HAP-1 (cell line): Measurements from ENCODE around the gene MAGED1.

Experiments
- DNase-seq, 2 experiments: peaks; one replicate each; pipeline ENCODE4 v3.0.0-alpha.2; 2016 to 2020; ENCODE audit warnings: low spot score in 2 of 2
- H3K27me3 ChIP-seq: fragments of 250-450 bp; sonication (Bioruptor Pico); 2 replicates; pipeline ENCODE4 v1.5.1; 2020; ENCODE audit warnings: low read depth, mild to moderate bottlenecking, moderate library complexity
- H3K36me3 ChIP-seq: fragments of 250-450 bp; sonication (Bioruptor Pico); replicated peaks from 2 replicates; pipeline ENCODE4 v1.5.1; 2020; ENCODE audit warnings: mild to moderate bottlenecking
- H3K4me1 ChIP-seq: fragments of 250-450 bp; sonication (Bioruptor Pico); 2 replicates; pipeline ENCODE4 v1.5.1; 2020; ENCODE audit warnings: mild to moderate bottlenecking
- H3K4me3 ChIP-seq: fragments of 250-450 bp; sonication (Bioruptor Pico); 2 replicates; pipeline ENCODE4 v1.5.1; 2020; ENCODE audit warnings: mild to moderate bottlenecking, moderate library complexity
- H3K9me3 ChIP-seq: fragments of 250-450 bp; sonication (Bioruptor Pico); 2 replicates; pipeline ENCODE4 v1.5.1; 2020; ENCODE audit warnings: mild to moderate bottlenecking, moderate library complexity
- in situ Hi-C: fragments of 300-500 bp; cut with MboI; formaldehyde crosslinking; loops from 3 replicates; pipeline ENCODE4 v1.14.3; 2020; ENCODE audit warnings: low sequenced_read_pairs, inconsistent platforms, mixed read lengths

Gene MAGED1, protein sequence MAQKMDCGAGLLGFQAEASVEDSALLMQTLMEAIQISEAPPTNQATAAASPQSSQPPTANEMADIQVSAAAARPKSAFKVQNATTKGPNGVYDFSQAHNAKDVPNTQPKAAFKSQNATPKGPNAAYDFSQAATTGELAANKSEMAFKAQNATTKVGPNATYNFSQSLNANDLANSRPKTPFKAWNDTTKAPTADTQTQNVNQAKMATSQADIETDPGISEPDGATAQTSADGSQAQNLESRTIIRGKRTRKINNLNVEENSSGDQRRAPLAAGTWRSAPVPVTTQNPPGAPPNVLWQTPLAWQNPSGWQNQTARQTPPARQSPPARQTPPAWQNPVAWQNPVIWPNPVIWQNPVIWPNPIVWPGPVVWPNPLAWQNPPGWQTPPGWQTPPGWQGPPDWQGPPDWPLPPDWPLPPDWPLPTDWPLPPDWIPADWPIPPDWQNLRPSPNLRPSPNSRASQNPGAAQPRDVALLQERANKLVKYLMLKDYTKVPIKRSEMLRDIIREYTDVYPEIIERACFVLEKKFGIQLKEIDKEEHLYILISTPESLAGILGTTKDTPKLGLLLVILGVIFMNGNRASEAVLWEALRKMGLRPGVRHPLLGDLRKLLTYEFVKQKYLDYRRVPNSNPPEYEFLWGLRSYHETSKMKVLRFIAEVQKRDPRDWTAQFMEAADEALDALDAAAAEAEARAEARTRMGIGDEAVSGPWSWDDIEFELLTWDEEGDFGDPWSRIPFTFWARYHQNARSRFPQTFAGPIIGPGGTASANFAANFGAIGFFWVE

DNA sequence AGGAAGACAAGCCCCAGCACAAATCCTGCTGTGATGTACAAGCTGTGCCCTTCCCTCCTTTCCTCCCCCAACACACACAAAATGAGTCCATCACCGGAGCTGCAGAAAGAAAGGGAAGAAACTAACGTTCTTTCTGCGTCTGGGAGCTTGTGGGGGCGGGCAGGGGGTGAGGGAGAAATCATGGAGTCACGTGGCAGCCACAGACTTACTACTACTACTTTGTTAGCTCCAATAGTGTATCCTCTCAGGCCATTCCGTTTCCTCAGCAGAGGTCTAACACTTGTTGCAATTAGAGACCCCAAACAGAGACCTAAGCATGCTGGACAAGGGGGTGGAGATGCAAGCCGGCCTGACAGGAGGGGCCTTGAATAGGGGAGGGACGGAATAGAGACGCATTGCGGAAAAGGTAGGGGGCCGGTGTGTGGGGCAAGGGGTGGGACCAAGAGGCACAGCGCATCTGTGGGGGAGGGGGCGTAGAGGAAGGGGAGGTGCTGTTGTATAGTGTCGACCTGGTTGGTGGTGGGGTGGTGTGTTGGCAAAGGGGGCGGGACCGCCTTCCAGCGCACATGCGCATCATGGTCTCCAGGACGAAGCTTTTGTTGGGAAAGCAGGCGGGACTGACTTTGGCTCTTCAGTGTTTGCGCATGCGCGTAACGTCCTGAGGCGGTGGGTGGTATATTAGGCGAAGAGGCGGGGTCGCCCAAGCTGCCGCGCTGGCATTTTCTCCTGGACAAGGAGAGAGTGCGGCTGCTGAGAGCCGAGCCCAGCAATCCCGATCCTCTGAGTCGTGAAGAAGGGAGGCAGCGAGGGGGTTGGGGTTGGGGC, at the start of gene MAGED1:
Gene MAGED1, plus strand, starts transcription at position 703 of the 825 bp plus-strand sequence. CDS start 682 bp downstream, outside the sequence.
- Histone ChIP-seq H3K36me3 (peaks cover 35% of the 10 kb centered on the region), H3K9me3 (no peaks in the 10 kb centered on the region), H3K4me3 (peak within 1 kb of the TSS; percentile 68), H3K4me1 (0 out of 2 replicates have a peak, but pooled peaks cover 8% of the 10 kb centered on the region), H3K27me3 (no peaks in the 10 kb centered on the region)
- DNase-seq = peak; percentile 95 to 99
- in situ Hi-C loops = no loop called here

- Histone ChIP-seq H3K4me1 (peaks cover 12% of the 10 kb centered on the region), H3K9me3 (no peaks in the 10 kb centered on the region), H3K4me3 (no peak overlapping the region), H3K27me3 (no peaks in the 10 kb centered on the region), H3K36me3 (no peaks in the 10 kb centered on the region)
- no peak for DNase-seq
- in situ Hi-C loops = no loop called here
Measured at GRCh38 chrX:51847463-51847862, 46.0 kb upstream of the MAGED1 start.

DNA sequence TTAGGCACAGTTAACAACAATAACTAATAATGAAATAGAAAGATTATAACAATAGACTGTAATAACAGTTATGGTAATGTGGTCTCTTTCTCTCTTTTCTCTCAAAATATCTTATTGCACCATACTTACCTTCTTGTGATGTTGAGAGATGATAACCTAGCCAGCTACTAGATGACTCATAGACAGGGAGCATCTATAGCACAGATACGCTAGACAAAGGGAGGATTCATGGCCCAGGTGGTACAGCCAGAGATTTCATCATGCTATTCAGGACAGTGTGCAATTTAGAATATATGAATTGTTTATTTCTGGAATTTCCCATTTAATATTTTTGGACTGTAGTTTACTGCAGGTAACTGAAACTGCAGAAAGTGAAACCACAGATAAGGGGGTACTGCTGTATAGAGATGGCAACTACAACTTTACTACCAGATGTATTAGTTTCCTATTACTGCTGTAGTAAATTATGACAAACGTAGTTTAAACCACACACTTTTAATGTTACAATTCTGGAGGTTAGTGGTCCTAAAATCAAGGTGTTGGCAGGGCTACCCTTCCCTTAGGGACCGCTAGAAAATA, 41.8 kb upstream of the MAGED1 start:
- H3K27me3 ChIP-seq = no peaks in the 10 kb centered on the region
- H3K36me3 ChIP-seq = no peaks in the 10 kb centered on the region
- H3K4me3 ChIP-seq = no peak overlapping the region
- no peak for DNase-seq
- H3K9me3 ChIP-seq = no peaks in the 10 kb centered on the region
- peaks cover 32% of the 10 kb centered on the region for H3K4me1 ChIP-seq
- in situ Hi-C loops = loop anchor here (25.0 kb wide), 2 partner anchors 214 to 364 kb away; partner anchors contain the start of gene NUDT11

DNA sequence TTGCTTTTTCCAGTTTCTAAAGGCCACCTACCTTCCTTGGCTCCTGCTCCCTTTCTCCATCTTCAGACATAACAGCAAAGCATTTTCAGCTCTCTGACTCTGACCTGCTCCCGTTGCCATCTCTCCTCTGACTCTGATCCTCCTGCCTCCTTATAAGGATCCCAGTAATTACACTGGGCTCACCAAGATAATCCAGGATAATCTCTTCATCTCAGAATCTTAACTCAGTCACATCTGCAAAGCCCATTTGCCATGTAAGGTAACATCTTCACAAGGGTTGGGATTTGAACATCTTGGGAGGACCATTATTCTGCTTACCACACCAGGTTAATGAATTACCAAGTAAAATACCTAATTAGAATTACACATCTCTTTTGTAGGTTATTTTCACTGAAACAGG, 41.3 kb upstream of the MAGED1 start:
- in situ Hi-C loops = loop anchor here (25.0 kb wide), 2 partner anchors 215 to 365 kb away; partner anchors contain the start of gene NUDT11
- no peaks in the 10 kb centered on the region for H3K27me3 ChIP-seq

GRCh38 chrX:51852621-51853020, 40.8 kb upstream of the MAGED1 start:
- DNase-seq = peak; percentile 68 to 96
- Histone ChIP-seq H3K27me3 (no peaks in the 10 kb centered on the region), H3K4me3 (no peak overlapping the region), H3K4me1 (peaks cover 32% of the 10 kb centered on the region), H3K9me3 (no peaks in the 10 kb centered on the region), H3K36me3 (no peaks in the 10 kb centered on the region)
- in situ Hi-C loops = loop anchor here (25.0 kb wide), 2 partner anchors 215 to 365 kb away; partner anchors contain the start of gene NUDT11

More for the DNA sequence above, 41.3 kb upstream of the MAGED1 start:
- Histone ChIP-seq H3K36me3 (no peaks in the 10 kb centered on the region), H3K4me3 (no peak overlapping the region), H3K9me3 (no peaks in the 10 kb centered on the region), H3K4me1 (peaks cover 32% of the 10 kb centered on the region)
- DNase-seq = peak; percentile 44 to 77

DNA sequence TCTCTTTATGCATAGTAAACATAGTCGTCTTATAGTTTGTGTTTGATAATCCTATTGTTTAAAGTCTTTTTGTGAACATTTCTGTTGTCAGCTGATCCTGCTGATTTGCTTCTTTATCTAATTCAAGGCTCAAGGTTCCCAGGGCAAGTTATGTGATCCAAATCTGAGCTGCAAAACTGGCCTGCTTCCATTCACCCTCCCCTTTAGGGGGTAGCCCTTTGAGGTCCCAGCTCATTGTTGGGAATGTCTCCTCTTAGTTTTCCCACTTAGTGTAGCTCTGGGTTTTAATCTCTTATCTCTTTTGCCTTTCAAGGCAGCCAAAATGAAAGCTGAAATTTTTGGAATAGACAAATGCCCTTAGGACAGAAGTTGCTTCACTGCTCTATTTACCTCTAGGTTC, 40.2 kb upstream of the MAGED1 start:
- Histone ChIP-seq H3K27me3 (no peaks in the 10 kb centered on the region), H3K9me3 (no peaks in the 10 kb centered on the region), H3K36me3 (no peaks in the 10 kb centered on the region), H3K4me1 (peaks cover 32% of the 10 kb centered on the region), H3K4me3 (no peak overlapping the region)
- DNase-seq = peak; percentile 51 to 58
- in situ Hi-C loops = loop anchor here (25.0 kb wide), 2 partner anchors 216 to 366 kb away; partner anchors contain the start of gene NUDT11

- in situ Hi-C loops = loop anchor here (25.0 kb wide), 2 partner anchors 218 to 368 kb away; partner anchors contain the start of gene NUDT11
- H3K36me3 ChIP-seq = no peaks in the 10 kb centered on the region
- DNase-seq = no peak
- peaks cover 32% of the 10 kb centered on the region for H3K4me1 ChIP-seq
- no peak overlapping the region for H3K4me3 ChIP-seq
- no peaks in the 10 kb centered on the region for H3K27me3 ChIP-seq
- no peaks in the 10 kb centered on the region for H3K9me3 ChIP-seq
Measured at GRCh38 chrX:51855698-51856097, 37.7 kb upstream of the MAGED1 start.

DNA sequence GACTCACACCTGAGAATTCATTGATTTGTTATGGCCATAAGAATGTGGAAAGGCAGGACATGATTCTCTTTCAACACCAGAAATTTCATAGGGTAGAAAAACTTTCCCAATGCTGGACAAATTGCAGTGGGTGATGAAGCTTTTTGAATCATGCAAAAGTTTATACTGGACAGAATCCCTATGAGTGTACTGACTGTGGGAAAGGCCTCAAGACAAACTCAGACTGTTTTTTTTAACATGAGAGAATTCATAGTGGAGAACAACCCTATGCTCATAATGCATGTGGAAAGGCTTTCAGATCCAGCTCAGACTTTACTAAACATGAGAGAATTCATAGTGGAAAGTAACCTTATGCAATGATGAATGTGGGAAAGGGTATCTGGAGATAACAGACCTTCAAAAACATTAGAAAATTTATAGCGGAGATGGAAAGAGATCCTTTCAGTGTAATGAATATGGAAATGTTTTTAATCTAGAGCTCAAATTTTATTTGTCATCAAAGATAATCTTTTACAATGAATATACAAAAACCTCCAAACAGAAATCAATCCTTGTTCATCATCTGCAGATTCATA, 36.2 kb upstream of the MAGED1 start:
- in situ Hi-C loops = loop anchor here (25.0 kb wide), 2 partner anchors 220 to 370 kb away; partner anchors contain the start of gene NUDT11
- H3K27me3 ChIP-seq = no peaks in the 10 kb centered on the region
- H3K4me1 ChIP-seq = peaks cover 23% of the 10 kb centered on the region
- no peaks in the 10 kb centered on the region for H3K36me3 ChIP-seq
- DNase-seq = no peak
- H3K4me3 ChIP-seq = no peak overlapping the region
- no peaks in the 10 kb centered on the region for H3K9me3 ChIP-seq

DNA sequence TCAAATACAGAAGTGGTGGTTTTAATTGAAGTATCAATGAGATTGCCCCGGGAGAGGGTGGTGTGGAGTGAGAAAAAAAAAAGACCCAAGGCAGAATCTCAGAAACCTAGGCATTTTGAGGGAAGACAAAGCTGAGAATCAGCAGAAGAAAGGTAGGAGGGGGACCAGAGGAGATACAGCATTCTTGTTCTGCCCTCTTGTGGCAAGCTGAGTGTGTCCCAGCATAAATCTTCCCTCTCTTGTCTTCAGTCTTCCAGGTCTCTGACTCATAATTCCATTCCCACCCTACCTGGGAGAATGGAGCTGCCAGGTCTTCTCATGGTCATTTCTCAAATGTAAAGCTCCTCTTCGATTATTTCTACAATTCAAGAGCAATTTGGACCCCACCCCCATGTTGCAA, 32.7 kb upstream of the MAGED1 start:
- H3K4me3 ChIP-seq = no peak overlapping the region
- peak; percentile 60 to 72 for DNase-seq
- H3K9me3 ChIP-seq = no peaks in the 10 kb centered on the region
- in situ Hi-C loops = loop anchor here (25.0 kb wide), 2 partner anchors 223 to 373 kb away; partner anchors contain the start of gene NUDT11
- H3K36me3 ChIP-seq = no peaks in the 10 kb centered on the region
- 0 out of 2 replicates have a peak, but pooled peaks cover 3% of the 10 kb centered on the region for H3K27me3 ChIP-seq
- no peaks in the 10 kb centered on the region for H3K4me1 ChIP-seq

GRCh38 chrX:51862920-51863319, 30.5 kb upstream of the MAGED1 start:
- Histone ChIP-seq H3K27me3 (0 out of 2 replicates have a peak, but pooled peaks cover 3% of the 10 kb centered on the region), H3K9me3 (no peaks in the 10 kb centered on the region), H3K4me1 (no peaks in the 10 kb centered on the region), H3K4me3 (no peak overlapping the region), H3K36me3 (no peaks in the 10 kb centered on the region)
- no peak for DNase-seq
- in situ Hi-C loops = loop anchor here (25.0 kb wide), 2 partner anchors 226 to 376 kb away; partner anchors contain the start of gene NUDT11

GRCh38 chrX:51866210-51866609, 27.2 kb upstream of the MAGED1 start:
- Histone ChIP-seq H3K9me3 (no peaks in the 10 kb centered on the region), H3K36me3 (no peaks in the 10 kb centered on the region), H3K4me3 (no peak overlapping the region), H3K27me3 (0 out of 2 replicates have a peak, but pooled peaks cover 3% of the 10 kb centered on the region), H3K4me1 (no peaks in the 10 kb centered on the region)
- DNase-seq = no peak
- in situ Hi-C loops = loop anchor here (25.0 kb wide), 2 partner anchors 229 to 379 kb away; partner anchors contain the start of gene NUDT11

- Histone ChIP-seq H3K9me3 (no peaks in the 10 kb centered on the region), H3K27me3 (0 out of 2 replicates have a peak, but pooled peaks cover 3% of the 10 kb centered on the region), H3K4me1 (no peaks in the 10 kb centered on the region), H3K36me3 (no peaks in the 10 kb centered on the region), H3K4me3 (no peak overlapping the region)
- no peak for DNase-seq
- in situ Hi-C loops = loop anchor here (25.0 kb wide), 2 partner anchors 230 to 380 kb away; partner anchors contain the start of gene NUDT11
Measured at GRCh38 chrX:51867626-51868025, 25.8 kb upstream of the MAGED1 start.
